Neural progenitor cell (in vitro differentiated cells): ENCODE data around the gene FAT3.

ENCODE experiments used
- EZH2 ChIP-seq: fragments of 200-600 bp; sonication (generic); IDR thresholded peaks from 2 replicates; pipeline ENCODE4 v1.6.1; 2017; ENCODE audit warnings: antibody characterized with exemption, mild to moderate bottlenecking, moderate library complexity
- EZH2phosphoT487 ChIP-seq: fragments of 200-600 bp; sonication (generic); IDR thresholded peaks from 2 replicates; pipeline ENCODE4 v1.6.1; 2017; ENCODE audit warnings: antibody characterized with exemption
- TF ChIP-seq, protein P1 (sequence below): fragments of 200-600 bp; sonication (generic); IDR thresholded peaks from 2 replicates; pipeline ENCODE4 v1.5.1; 2017; ENCODE audit warnings: antibody characterized with exemption, mild to moderate bottlenecking

DNA sequence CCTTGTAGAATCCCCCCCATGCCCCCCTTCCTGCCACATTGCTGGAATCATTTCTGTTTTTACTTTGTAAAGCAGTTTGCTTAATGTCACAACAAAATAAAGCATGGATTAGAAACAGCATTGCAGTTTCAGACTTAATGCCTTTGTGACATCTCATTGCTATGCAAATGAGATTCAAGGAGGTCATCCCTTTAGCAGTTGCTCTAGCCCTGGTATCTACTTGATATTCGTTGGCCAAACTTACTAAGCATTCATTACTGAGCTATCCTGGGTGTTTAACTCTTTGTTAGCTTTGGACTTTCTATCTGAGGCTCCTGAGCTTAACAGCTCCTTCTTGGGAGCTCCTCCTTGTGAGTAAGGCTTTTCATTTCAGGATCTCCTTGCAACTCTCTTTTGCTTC, 16.3 kb downstream of the FAT3 start:
- TF ChIP-seq, protein P1, sequence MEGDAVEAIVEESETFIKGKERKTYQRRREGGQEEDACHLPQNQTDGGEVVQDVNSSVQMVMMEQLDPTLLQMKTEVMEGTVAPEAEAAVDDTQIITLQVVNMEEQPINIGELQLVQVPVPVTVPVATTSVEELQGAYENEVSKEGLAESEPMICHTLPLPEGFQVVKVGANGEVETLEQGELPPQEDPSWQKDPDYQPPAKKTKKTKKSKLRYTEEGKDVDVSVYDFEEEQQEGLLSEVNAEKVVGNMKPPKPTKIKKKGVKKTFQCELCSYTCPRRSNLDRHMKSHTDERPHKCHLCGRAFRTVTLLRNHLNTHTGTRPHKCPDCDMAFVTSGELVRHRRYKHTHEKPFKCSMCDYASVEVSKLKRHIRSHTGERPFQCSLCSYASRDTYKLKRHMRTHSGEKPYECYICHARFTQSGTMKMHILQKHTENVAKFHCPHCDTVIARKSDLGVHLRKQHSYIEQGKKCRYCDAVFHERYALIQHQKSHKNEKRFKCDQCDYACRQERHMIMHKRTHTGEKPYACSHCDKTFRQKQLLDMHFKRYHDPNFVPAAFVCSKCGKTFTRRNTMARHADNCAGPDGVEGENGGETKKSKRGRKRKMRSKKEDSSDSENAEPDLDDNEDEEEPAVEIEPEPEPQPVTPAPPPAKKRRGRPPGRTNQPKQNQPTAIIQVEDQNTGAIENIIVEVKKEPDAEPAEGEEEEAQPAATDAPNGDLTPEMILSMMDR: no peak
- TF ChIP-seq EZH2phosphoT487 (no peak), EZH2 (no peak)
